CD4-positive, alpha-beta T cell treated with Interleukin-17A for 1 hour (primary cell): ENCODE results near the gene PRPS1.
"Not testable (repeated sequence)": the region's sequence is repeated elsewhere in the genome, so short reads cannot be mapped to it uniquely, and the experiment has no call there.

Experiments used
- DNase-seq: peaks from one replicate; pipeline ENCODE4 v3.0.0-alpha.2; 2020

PRPS1 gene

GRCh38 chrX:107627838-107628661, at the start of gene PRPS1:
PRPS1 (plus strand) TSS chrX:107628510; CDS start chrX:107628629, 119 bp downstream.
- DNase-seq, result peak; percentile 93

GRCh38 chrX:107579956-107580355, 48.4 kb upstream of the PRPS1 start:
- DNase-seq, result no peak

GRCh38 chrX:107581923-107582322, 46.4 kb upstream of the PRPS1 start:
- DNase-seq, result no peak

GRCh38 chrX:107589243-107589642, 39.1 kb upstream of the PRPS1 start:
- DNase-seq, result no peak

- no peak for DNase-seq
Measured at GRCh38 chrX:107596651-107597050, 31.7 kb upstream of the PRPS1 start.

GRCh38 chrX:107597264-107597663, 31.0 kb upstream of the PRPS1 start:
- no peak for DNase-seq

GRCh38 chrX:107597791-107598190, 30.5 kb upstream of the PRPS1 start:
- DNase-seq, result no peak

GRCh38 chrX:107599450-107599861, 28.9 kb upstream of the PRPS1 start:
- DNase-seq, result no peak

GRCh38 chrX:107600366-107600765, 27.9 kb upstream of the PRPS1 start:
- DNase-seq, result no peak

- DNase-seq, result no peak
Measured at GRCh38 chrX:107601326-107601725, 27.0 kb upstream of the PRPS1 start.

GRCh38 chrX:107601759-107602158, 26.6 kb upstream of the PRPS1 start:
- DNase-seq, result no peak

- no peak for DNase-seq
Measured at GRCh38 chrX:107602694-107603239, 25.5 kb upstream of the PRPS1 start.

GRCh38 chrX:107603429-107604159, 24.7 kb upstream of the PRPS1 start:
- no peak for DNase-seq

GRCh38 chrX:107609061-107609460, 19.2 kb upstream of the PRPS1 start:
- not testable (repeated sequence) for DNase-seq

- no peak for DNase-seq
Measured at GRCh38 chrX:107610667-107611066, 17.6 kb upstream of the PRPS1 start.

- DNase-seq, result no peak
Measured at GRCh38 chrX:107619885-107620322, 8.4 kb upstream of the PRPS1 start.

GRCh38 chrX:107624893-107625292, 3.4 kb upstream of the PRPS1 start:
- DNase-seq, result no peak

GRCh38 chrX:107625739-107626138, 2.6 kb upstream of the PRPS1 start:
- DNase-seq, result no peak

- DNase-seq, result no peak
Measured at GRCh38 chrX:107626481-107626880, 1.8 kb upstream of the PRPS1 start.

GRCh38 chrX:107626916-107627315, 1.4 kb upstream of the PRPS1 start:
- no peak for DNase-seq

GRCh38 chrX:107628662-107629539, 591 bp downstream of the PRPS1 start:
- DNase-seq, result peak; percentile 65

GRCh38 chrX:107629540-107629909, 1.2 kb downstream of the PRPS1 start:
- peak; percentile 14 for DNase-seq
